Measurements from ENCODE around the gene SULF2. TPM values are rescaled to one million over a fixed set of nuclear protein-coding genes. Genes with fewer than 3 reads are reported as not detected.

SULF2 gene
- total RNA-seq, 1 donor from 2014 or later, result 97.8 TPM

- TF ChIP-seq CTCF (IDR thresholded peaks at IDR 0.05; ENCODE audit: partially characterized antibody, unreplicated experiment), result no peak
- H3K27ac Mint-ChIP-seq (ENCODE audit: unreplicated experiment), result no peak overlapping the region
- no peak for DNase-seq
- H3K4me3 Mint-ChIP-seq (ENCODE audit: unreplicated experiment), result no peak overlapping the region
- no peaks in the 10 kb centered on the region for H3K9me3 Mint-ChIP-seq (ENCODE audit: unreplicated experiment)
- peaks cover 9% of the 10 kb centered on the region for H3K36me3 Mint-ChIP-seq (ENCODE audit: unreplicated experiment)
- no peaks in the 10 kb centered on the region for H3K4me1 Mint-ChIP-seq (ENCODE audit: low read depth, unreplicated experiment)
- peaks cover 2% of the 10 kb centered on the region for H3K27me3 Mint-ChIP-seq (ENCODE audit: unreplicated experiment)
Observed at GRCh38 chr20:47719211-47719610, 66.1 kb downstream of the SULF2 start.

- Mint-ChIP-seq H3K27ac (ENCODE audit: unreplicated experiment) (no peak overlapping the region), H3K36me3 (ENCODE audit: unreplicated experiment) (peaks cover 9% of the 10 kb centered on the region), H3K27me3 (ENCODE audit: unreplicated experiment) (peaks cover 2% of the 10 kb centered on the region), H3K4me3 (ENCODE audit: unreplicated experiment) (no peak overlapping the region), H3K4me1 (ENCODE audit: low read depth, unreplicated experiment) (no peaks in the 10 kb centered on the region), H3K9me3 (ENCODE audit: unreplicated experiment) (no peaks in the 10 kb centered on the region)
- DNase-seq, result no peak
- no peak for TF ChIP-seq CTCF (IDR thresholded peaks at IDR 0.05; ENCODE audit: partially characterized antibody, unreplicated experiment)
Observed at GRCh38 chr20:47718398-47718797, 66.9 kb downstream of the SULF2 start.

DNA sequence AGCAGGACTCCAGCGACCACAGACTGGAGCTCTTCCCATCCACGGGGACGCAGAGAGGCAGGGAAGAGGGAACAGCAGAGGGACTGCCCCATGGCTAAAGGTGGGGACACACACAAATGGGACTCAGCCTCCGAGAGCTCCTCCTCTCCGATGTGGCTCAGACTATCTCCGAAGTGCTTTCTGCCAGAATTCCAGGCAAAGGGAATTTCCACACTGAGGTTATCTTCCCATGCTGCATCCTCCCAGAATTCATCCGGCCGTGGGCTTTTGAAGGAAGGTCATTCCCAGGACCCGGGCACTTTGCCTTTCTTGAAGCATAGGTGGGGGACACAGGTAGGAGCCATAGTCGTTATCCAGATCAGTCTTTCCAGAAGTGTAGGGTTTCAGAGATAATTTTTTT lies 67.9 kb downstream of the SULF2 start:
- TF ChIP-seq CTCF (IDR thresholded peaks at IDR 0.05; ENCODE audit: partially characterized antibody, unreplicated experiment), result no peak
- Mint-ChIP-seq H3K4me3 (ENCODE audit: unreplicated experiment) (no peak overlapping the region), H3K36me3 (ENCODE audit: unreplicated experiment) (peaks cover 4% of the 10 kb centered on the region), H3K9me3 (ENCODE audit: unreplicated experiment) (no peaks in the 10 kb centered on the region), H3K27me3 (ENCODE audit: unreplicated experiment) (peaks cover 2% of the 10 kb centered on the region), H3K27ac (ENCODE audit: unreplicated experiment) (no peak overlapping the region), H3K4me1 (ENCODE audit: low read depth, unreplicated experiment) (no peaks in the 10 kb centered on the region)
- no peak for DNase-seq

DNA sequence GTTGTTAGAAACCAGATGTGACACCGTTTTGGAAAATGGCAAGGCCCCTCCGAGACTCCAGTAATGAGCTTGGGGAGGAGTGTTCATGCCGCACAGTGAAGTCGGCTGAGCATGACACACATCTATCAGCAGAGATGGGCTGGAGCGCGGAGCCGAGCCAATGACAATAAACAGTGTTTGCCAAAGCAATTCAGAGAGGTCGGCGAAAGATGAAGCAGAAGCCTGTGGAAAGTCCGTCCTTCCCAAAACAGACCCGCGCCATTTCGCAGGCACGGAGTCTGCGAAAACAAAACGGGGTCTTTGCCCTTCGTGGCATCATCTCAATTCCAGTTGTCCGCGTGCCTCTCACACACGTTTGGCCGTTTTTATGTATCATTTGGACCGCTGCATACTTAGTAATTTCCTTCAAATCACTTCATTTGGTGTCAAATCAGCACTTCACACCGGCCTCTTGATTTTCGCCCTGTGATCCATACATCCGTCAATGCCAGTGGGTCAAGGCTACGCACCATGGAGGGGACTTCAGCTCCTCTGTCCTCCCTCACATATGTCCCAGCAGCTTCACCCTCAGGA lies 71.3 kb downstream of the SULF2 start:
- Mint-ChIP-seq H3K27me3 (ENCODE audit: unreplicated experiment) (no peaks in the 10 kb centered on the region), H3K4me3 (ENCODE audit: unreplicated experiment) (no peak overlapping the region), H3K27ac (ENCODE audit: unreplicated experiment) (no peak overlapping the region), H3K4me1 (ENCODE audit: low read depth, unreplicated experiment) (peaks cover 10% of the 10 kb centered on the region), H3K36me3 (ENCODE audit: unreplicated experiment) (peaks cover 4% of the 10 kb centered on the region), H3K9me3 (ENCODE audit: unreplicated experiment) (no peaks in the 10 kb centered on the region)
- no peak for TF ChIP-seq CTCF (IDR thresholded peaks at IDR 0.05; ENCODE audit: partially characterized antibody, unreplicated experiment)
- DNase-seq, result no peak

DNA sequence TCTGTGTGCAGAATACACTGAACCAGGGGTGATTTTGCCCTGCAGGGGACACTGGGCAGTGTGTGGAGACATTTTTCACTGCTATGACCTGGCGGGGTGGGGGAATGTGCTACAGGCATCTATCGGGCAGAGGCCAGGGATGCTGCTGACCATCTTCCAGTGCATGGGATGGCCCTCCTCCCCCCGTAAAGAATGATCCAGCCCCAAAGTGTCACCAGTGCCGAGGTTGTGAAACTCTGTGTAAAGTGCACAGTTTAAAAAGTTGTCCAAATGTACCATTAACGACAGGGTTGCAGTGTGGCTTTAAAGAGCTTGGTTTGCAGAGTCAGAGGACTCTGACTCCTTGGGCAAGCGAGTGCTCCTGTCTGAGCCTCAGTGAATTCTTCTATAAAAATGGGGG lies 72.1 kb downstream of the SULF2 start:
- H3K4me3 Mint-ChIP-seq (ENCODE audit: unreplicated experiment), result no peak overlapping the region
- no peaks in the 10 kb centered on the region for H3K9me3 Mint-ChIP-seq (ENCODE audit: unreplicated experiment)
- H3K36me3 Mint-ChIP-seq (ENCODE audit: unreplicated experiment), result peaks cover 5% of the 10 kb centered on the region
- no peaks in the 10 kb centered on the region for H3K27me3 Mint-ChIP-seq (ENCODE audit: unreplicated experiment)
- no peak for DNase-seq
- H3K27ac Mint-ChIP-seq (ENCODE audit: unreplicated experiment), result no peak overlapping the region
- no peak for TF ChIP-seq CTCF (IDR thresholded peaks at IDR 0.05; ENCODE audit: partially characterized antibody, unreplicated experiment)
- H3K4me1 Mint-ChIP-seq (ENCODE audit: low read depth, unreplicated experiment), result peaks cover 13% of the 10 kb centered on the region
